Globus pallidus (tissue), 1 donor: ENCODE data around the gene ADISSP.

Source experiments
- DNase-seq: peaks from one replicate; pipeline ENCODE4 v3.0.0-alpha.2; 2015; ENCODE audit warnings: low spot score

ADISSP gene

DNA sequence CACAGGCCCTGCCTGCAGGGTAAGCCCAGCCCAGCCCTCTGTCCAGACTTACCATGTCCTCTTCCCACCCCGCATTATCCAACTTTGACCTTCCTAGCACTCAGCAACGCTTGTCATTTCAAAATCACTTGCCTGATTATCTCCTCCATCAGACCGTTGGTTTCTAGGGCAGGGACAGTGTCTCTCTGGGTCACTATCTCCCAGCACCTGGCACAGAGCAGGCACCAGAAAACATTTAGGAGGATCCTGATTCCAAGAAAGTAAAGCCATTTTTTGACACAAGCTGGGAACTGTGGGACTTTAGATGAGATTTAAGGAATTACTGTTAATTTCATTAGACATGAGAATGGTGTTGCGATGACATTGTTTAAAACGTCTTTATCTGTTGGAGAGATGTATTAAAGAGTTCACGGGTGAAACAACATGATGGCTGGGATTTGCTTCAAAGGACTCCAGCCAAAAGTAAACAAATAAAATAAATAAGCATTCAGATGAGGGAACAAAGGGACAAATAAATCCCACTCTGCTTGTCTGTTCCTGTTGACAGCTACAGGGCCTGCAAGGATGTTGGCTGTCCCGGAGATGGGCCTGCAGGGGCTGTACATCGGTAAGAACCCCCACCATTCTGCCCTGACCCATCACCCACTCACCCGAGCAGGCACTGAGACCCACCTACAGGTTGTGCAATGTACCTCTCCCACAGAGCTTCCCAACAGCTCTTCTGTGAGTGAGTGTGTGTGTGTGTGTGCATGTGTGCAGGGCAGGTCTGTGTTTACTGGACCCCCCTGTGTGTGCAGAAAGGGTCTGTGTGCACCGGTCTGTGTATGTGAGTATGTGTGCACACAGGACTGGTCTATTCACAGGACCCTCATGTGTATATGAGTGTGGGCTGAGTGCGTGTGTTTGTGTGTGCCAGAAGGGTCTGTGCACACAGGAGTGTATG, 29.2 kb downstream of the ADISSP start:
- DNase-seq, result no peak

- no peak for DNase-seq
These were observed 31.8 kb downstream of the ADISSP start for GRCh38 chr20:3735768-3736167.

GRCh38 chr20:3734111-3734843, 33.3 kb downstream of the ADISSP start:
- DNase-seq, result no peak

DNA sequence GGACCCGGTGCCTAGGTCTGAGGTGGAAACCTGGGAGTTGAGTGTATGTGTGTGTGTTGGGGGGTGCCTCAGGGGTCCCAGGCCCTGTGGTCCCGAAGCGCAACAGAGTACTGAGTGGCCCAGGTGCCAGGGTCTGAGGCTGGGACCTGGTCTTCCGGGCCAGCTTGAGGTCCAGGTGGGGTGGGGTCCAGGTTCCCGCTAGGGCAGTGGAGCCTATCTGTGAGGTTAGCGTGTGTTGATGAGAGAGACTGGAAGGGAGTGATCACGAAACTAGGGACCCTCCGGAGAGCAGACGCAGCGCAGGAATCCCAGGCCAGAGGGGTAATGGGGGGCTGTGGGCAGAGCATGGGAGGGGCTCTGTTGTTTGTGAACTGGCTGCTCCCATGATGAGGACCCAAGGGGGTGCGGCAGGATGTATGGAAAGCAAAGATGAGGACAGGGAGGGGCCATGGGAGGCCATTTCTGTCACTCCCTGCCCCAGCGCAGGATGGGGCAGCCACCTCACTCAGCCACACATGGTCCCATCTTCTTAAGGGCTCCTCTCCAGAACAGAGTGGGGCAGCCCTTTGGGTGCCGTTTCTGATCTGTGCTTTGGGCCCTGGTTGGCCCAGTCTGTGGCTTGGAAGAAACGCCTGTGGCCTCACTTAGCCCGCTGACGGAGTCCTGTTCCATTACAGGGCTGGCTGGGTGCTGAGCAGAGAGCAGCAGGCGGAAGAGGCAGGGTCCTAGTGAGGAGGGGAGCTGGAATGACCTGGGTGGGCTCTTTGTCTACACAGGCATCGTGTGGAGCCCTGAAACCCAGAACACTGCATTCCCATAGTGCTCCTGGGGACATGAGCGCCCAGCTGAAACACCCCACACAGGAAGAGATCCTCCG, 34.2 kb downstream of the ADISSP start:
- DNase-seq, result no peak

DNA sequence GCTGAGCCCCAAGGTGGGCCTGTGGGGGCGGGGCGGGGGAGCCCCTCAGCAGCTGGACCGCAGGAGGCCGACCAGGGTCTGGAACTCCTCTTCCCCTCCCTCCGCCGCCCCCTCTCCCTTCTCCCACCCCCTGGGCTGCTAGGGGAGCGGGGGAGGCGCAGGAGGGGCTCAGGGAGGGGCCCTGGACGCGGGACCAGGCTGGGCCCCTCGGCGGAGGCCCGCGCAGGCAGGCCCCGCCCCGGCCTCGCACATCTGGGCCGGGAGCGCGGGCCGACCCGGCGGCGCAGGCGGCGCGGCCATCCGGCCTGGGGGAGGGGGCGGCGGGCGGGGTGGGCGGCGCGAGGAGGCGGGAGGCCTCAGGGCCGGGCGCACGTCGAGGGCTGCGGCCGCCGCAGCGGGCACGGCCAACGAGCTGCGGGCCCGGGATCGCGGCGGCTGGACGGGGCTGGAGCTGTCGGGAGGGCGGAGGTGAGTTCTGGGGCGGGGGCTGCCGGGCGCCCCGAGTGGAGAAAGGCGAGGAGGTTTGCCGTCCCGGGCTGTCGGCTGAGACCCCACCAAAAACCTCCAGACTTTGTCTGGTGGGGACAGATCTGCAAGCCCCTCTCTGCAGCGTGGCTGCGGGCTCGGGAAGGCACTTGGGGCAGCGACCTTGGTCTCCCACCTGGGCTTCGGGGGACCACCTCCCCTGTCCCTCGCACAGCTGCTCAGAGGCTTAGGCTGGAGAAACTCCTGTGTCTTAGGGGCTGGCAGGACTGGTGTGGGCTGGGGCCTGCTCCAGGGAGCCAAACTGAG, 35.0 kb downstream of the ADISSP start, which contains the start of gene HSPA12B:
TSS of gene HSPA12B (plus strand) at position 359 of the 792 bp plus-strand sequence. CDS start 5,990 bp downstream, outside the sequence.
- no peak for DNase-seq

GRCh38 chr20:3731944-3732326, 35.6 kb downstream of the ADISSP start:
- DNase-seq, result no peak

GRCh38 chr20:3730803-3731672, 36.5 kb downstream of the ADISSP start:
- DNase-seq, result no peak

DNA sequence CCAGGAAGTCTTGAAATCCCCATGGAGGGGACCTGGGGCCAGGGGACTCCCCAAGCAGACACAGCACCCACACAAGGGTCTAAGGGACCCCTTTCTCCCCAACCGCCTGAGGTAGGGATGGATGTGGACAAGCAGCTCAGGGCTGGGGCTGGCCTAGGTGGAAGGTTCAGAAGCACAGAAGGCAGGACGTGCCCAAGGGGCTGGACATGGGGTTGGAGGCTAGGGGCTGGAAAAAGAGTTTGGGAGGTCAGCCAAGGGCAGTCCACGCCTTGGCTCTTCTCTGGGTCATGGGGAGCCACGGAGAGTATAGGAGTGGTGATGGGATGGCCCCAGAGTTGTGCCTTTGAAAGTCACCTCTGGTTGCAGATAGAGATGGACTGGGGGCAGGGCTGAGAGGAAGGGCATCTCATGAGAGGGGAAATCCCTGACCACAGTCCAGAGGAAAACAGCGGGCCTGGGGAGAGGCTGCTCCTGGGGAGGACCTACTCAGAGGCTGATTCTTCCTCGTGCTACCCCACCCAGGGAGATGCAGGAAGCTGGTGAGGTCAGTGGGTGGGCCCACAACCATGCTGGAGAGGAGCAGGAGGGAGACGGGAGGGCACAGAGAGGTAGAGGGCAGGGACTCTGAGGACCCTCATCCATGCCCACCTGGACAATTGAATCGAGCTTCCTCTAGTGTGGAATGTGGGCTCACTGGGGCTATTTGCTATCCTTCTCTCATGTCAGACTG, 37.6 kb downstream of the ADISSP start:
- no peak for DNase-seq

GRCh38 chr20:3729378-3729777, 38.2 kb downstream of the ADISSP start:
- no peak for DNase-seq

GRCh38 chr20:3728876-3729275, 38.7 kb downstream of the ADISSP start:
- DNase-seq, result no peak

- no peak for DNase-seq
These were observed 39.2 kb downstream of the ADISSP start for GRCh38 chr20:3728354-3728753.

GRCh38 chr20:3727401-3728021, 40.0 kb downstream of the ADISSP start:
- no peak for DNase-seq

- no peak for DNase-seq
These were observed 43.2 kb downstream of the ADISSP start for GRCh38 chr20:3724356-3724755.

GRCh38 chr20:3723284-3723683, 44.3 kb downstream of the ADISSP start:
- DNase-seq, result no peak

DNA sequence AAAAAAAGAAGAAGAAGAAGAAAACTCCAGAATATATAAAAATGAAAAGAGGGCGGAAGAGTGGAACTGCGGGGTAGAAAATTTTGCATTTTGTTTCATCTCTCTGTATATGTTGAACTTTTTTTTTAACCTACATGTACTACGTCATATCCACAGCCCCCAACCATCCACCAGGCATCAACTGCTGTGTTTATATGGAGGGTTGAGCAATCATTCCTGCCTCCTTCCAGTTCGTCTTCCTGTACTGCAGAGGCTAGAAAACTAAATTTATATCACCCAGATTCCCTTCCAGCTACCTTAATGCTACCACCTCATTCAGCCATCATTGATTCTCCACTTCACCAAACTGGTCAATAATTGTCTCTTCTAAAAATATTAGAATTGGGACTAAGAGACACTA, 45.6 kb downstream of the ADISSP start:
- no peak for DNase-seq

GRCh38 chr20:3720626-3721025, 46.9 kb downstream of the ADISSP start:
- DNase-seq, result no peak

DNA sequence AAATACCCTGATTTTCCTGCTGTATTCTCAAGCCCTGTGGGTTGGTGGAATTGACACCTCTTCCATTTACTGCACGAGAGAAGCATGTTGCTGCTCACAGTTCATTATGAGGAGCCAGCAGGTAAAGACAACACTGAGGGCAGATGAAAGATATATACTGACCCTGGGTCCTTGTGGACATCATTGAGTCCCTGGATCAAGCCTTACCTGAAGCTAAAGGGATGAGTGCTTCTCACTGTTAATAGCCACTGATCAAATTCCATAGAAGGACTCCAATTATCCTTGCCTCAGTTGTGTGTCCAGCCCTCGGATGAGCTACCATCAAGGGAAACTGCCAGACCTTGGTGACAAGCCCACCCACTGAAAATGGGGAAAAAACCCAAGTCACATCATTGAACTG, 47.5 kb downstream of the ADISSP start:
- DNase-seq, result no peak

DNA sequence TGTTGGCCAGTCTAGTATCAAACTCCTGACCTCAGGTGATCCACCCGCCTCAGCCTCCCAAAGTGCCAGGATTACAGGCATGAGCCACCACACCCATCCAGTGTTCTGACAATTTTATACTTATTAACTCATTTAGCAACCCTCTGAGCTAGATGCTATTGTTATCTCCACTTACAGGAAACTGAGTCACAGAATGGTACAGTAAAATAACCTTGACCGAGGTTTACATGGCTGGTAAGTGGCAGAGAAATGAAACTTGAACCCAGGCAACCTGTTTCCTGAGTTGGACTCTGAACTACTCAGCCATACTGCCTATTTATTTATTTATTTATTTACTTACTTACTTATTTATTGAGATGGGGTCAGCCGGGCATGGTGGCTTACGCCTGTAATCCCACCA, 48.5 kb downstream of the ADISSP start:
- no peak for DNase-seq

DNA sequence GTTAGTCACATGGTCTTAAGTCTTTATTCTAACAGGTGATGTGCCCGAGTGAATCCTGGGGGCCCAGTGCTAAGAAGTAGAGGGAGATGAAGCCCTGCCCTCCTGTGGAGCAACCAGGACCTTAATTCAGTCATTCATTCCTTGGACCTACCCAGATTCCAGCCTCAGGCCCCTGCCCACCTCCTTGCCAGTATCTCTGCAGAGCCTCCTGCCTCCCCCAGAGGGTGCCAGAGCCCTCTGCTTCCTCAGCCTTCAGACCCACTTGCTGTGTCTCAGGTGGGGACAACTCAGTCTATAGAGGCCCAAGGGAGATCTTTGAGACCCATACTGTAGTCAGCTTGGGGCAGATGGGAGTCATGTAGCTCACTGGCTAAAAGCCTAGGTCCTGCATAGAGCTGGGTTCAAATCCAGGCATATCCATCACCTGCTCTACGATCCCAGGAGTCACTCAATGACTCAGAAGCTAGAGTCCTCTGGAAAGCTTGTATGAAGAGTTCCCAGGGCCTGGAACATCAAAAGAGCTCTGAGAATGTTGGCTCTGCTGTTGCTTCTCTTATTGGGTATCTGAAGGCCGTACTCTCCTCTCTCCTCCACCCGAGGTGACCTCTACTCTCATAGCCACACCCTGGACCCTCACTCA, 51.2 kb downstream of the ADISSP start:
- no peak for DNase-seq
